Measurements from ENCODE around the gene NFATC1. TPM values are rescaled to one million over a fixed set of nuclear protein-coding genes. Genes with fewer than 3 reads are reported as not detected.

Gene NFATC1
- total RNA-seq, 1 donor from 2014 or later = 5.6 TPM

DNA sequence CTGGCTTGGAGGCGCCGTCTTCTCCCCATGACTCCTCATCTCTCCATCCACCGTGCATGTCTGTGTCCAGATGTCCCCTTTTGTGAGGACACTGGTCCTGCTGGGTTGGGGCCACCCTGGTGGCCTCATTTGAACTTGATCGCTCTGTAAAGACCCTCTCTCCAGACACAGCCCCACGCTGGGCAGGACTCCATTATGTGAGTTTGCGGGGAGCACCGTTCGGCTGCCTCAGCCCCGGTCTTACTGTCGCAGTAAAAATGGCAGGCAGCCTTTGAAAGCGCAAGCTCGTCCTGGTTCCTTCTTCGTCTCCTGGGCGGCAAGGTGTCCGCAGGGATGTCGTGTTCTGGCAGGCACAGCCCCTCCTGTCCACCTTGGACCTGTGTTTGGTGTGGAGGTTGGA is 17.7 kb downstream of the NFATC1 start:
- H3K4me3 Mint-ChIP-seq (ENCODE audit: low read depth) = no peak overlapping the region
- H3K4me1 Mint-ChIP-seq (ENCODE audit: low read depth) = no peaks in the 10 kb centered on the region
- H3K27ac Mint-ChIP-seq = no peak overlapping the region
- H3K36me3 Mint-ChIP-seq (ENCODE audit: insufficient read depth) = peaks cover 3% of the 10 kb centered on the region
- DNase-seq (ENCODE audit: low spot score, unreplicated experiment) = no peak
- H3K27me3 Mint-ChIP-seq = peaks cover 5% of the 10 kb centered on the region
- H3K9me3 Mint-ChIP-seq (ENCODE audit: low read depth) = no peaks in the 10 kb centered on the region
- TF ChIP-seq, protein P1, sequence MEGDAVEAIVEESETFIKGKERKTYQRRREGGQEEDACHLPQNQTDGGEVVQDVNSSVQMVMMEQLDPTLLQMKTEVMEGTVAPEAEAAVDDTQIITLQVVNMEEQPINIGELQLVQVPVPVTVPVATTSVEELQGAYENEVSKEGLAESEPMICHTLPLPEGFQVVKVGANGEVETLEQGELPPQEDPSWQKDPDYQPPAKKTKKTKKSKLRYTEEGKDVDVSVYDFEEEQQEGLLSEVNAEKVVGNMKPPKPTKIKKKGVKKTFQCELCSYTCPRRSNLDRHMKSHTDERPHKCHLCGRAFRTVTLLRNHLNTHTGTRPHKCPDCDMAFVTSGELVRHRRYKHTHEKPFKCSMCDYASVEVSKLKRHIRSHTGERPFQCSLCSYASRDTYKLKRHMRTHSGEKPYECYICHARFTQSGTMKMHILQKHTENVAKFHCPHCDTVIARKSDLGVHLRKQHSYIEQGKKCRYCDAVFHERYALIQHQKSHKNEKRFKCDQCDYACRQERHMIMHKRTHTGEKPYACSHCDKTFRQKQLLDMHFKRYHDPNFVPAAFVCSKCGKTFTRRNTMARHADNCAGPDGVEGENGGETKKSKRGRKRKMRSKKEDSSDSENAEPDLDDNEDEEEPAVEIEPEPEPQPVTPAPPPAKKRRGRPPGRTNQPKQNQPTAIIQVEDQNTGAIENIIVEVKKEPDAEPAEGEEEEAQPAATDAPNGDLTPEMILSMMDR (IDR thresholded peaks at IDR 0.05; ENCODE audit: unreplicated experiment) = no peak

DNA sequence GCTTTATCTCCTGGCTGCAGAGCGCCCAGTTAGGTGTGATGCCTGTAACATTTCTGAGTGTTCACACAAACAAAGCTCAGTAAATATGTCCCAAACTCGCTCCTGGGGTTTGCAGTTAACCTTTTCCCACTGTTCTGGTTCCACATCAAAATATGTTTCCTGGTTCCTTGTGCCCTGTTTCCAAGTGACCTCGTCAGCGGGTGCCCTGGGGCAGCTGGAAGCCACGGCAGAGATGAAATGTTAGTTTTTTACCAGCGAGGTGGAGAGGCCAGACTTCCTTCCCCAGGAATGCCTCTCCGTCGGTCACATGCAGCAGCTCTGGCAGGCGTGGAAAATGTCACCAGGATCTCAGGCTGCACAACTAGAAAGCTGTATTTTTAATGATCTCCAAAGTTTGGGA is 18.2 kb downstream of the NFATC1 start:
- Mint-ChIP-seq H3K36me3 (ENCODE audit: insufficient read depth) (peaks cover 3% of the 10 kb centered on the region), H3K27me3 (peaks cover 5% of the 10 kb centered on the region), H3K27ac (no peak overlapping the region), H3K4me3 (ENCODE audit: low read depth) (no peak overlapping the region), H3K9me3 (ENCODE audit: low read depth) (no peaks in the 10 kb centered on the region), H3K4me1 (ENCODE audit: low read depth) (no peaks in the 10 kb centered on the region)
- TF ChIP-seq, protein P1 (IDR thresholded peaks at IDR 0.05; ENCODE audit: unreplicated experiment) = no peak
- DNase-seq (ENCODE audit: low spot score, unreplicated experiment) = no peak

DNA sequence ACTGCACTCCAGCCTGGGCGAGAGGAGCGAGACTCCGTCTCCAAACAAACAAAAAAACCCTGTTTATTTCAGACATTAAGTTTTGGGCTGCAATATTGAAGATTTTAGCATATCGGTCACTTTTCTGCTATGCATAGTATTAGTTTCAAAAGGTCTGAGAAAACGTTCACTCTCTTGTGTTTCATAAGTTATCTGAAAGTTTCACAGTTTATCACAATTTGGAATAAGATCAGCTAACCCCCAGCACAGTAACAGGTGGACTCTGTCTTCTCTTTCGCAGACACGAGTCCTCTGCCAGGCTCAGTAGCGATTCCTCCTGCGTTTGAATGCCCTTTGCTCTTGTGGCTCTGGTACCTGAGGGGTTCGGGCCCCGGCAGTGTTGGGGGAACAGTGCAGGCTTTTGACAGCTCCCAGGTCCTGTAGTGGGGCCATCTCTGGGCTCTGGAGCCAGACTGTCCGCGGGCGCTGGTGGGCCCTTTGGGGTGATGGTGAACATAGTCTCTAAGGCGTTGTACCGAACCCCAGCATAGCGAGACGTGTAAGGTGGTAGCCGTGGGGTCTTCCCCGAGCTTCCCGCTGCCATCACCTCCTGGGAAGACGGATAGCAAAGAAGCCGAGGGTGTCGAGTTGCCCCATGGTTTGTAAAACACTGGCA is 20.4 kb downstream of the NFATC1 start:
- Mint-ChIP-seq H3K4me1 (ENCODE audit: low read depth) (no peaks in the 10 kb centered on the region), H3K27ac (no peak overlapping the region), H3K9me3 (ENCODE audit: low read depth) (no peaks in the 10 kb centered on the region), H3K36me3 (ENCODE audit: insufficient read depth) (peaks cover 3% of the 10 kb centered on the region), H3K4me3 (ENCODE audit: low read depth) (no peak overlapping the region), H3K27me3 (peaks cover 8% of the 10 kb centered on the region)
- TF ChIP-seq, protein P1 (IDR thresholded peaks at IDR 0.05; ENCODE audit: unreplicated experiment) = no peak
- no peak for DNase-seq (ENCODE audit: low spot score, unreplicated experiment)

DNA sequence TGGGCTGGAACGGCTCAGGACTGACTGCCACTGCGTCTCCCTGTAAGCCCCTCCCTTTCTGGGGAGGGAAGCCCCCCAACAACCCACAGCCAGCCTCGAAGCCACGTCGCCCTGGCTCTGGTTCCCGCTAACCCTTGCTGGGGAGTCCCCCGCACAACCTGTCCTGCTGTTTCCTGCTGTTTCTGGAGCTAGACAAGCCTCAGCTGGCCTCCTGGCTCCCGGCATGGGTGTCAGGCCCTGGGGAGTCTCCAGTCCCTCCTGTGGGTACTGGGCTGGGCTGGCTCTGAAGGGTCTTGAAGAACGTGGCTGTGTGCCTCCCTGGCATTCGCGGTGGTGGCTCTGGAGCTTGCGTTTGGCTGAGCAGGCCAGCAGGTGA is 20.9 kb downstream of the NFATC1 start:
- Mint-ChIP-seq H3K27ac (no peak overlapping the region), H3K4me1 (ENCODE audit: low read depth) (no peaks in the 10 kb centered on the region), H3K36me3 (ENCODE audit: insufficient read depth) (peaks cover 3% of the 10 kb centered on the region), H3K4me3 (ENCODE audit: low read depth) (no peak overlapping the region), H3K9me3 (ENCODE audit: low read depth) (no peaks in the 10 kb centered on the region), H3K27me3 (peaks cover 8% of the 10 kb centered on the region)
- DNase-seq (ENCODE audit: low spot score, unreplicated experiment) = no peak
- TF ChIP-seq, protein P1 (IDR thresholded peaks at IDR 0.05; ENCODE audit: unreplicated experiment) = no peak

DNA sequence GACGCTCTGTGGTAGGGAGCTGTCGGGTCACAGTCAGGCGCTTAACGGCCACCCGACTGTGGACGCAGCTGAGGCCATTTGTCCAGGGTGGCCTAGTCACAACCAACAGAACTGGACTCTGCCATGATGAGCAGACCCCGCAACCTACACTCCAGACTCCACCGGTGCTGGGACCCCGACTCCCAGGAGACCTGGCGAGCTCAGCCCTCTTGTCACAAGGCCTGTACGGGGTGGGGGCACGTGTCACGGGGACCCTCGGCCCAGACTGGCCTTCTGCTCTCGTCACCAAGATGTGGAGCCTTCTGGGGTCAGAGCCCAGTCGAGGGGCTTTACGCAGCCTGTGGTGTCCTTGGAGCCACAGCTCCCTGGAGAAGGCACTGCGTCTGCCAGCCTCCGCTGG is 22.5 kb downstream of the NFATC1 start:
- no peaks in the 10 kb centered on the region for H3K9me3 Mint-ChIP-seq (ENCODE audit: low read depth)
- H3K27ac Mint-ChIP-seq = no peak overlapping the region
- no peak overlapping the region for H3K4me3 Mint-ChIP-seq (ENCODE audit: low read depth)
- TF ChIP-seq, protein P1 (IDR thresholded peaks at IDR 0.05; ENCODE audit: unreplicated experiment) = no peak
- H3K36me3 Mint-ChIP-seq (ENCODE audit: insufficient read depth) = peaks cover 2% of the 10 kb centered on the region
- H3K4me1 Mint-ChIP-seq (ENCODE audit: low read depth) = no peaks in the 10 kb centered on the region
- peaks cover 5% of the 10 kb centered on the region for H3K27me3 Mint-ChIP-seq
- no peak for DNase-seq (ENCODE audit: low spot score, unreplicated experiment)

Measured in progenitor cell of endocrine pancreas (in vitro differentiated cells).